Nephron (organoid): ENCODE results near the gene LNX1.

Experiments used
- H3K27ac Mint-ChIP-seq, 3 experiments: 2 replicates each; pipeline ENCODE4 v1.8.0; 2020; ENCODE audit warnings: mixed read lengths in 3 of 3, mild to moderate bottlenecking in 2 of 3, moderate library complexity in 1 of 3
- H3K27me3 Mint-ChIP-seq: 2 replicates; pipeline ENCODE4 v1.8.0; 2021; ENCODE audit warnings: low read depth, mild to moderate bottlenecking, moderate library complexity, mixed read lengths
- H3K36me3 Mint-ChIP-seq: 2 replicates; pipeline ENCODE4 v1.8.0; 2020; ENCODE audit warnings: low read depth, mixed read lengths
- H3K4me1 Mint-ChIP-seq: 2 replicates; pipeline ENCODE4 v1.8.0; 2020; ENCODE audit warnings: mixed read lengths
- H3K4me3 Mint-ChIP-seq, 3 experiments: 2 replicates each; pipeline ENCODE4 v1.8.0; 2020; ENCODE audit warnings: mild to moderate bottlenecking in 3 of 3, mixed read lengths in 3 of 3, moderate library complexity in 2 of 3
- H3K9me3 Mint-ChIP-seq: 2 replicates; pipeline ENCODE4 v1.8.0; 2020; ENCODE audit warnings: mixed read lengths
- CTCF ChIP-seq, 3 experiments: fragments of 200-600 bp; sonication (generic); IDR thresholded peaks; one replicate each; pipeline ENCODE4 v1.5.0; 2021; ENCODE audit warnings: antibody characterized with exemption in 3 of 3; ENCODE audit not compliant: unreplicated experiment in 3 of 3

Gene LNX1

GRCh38 chr4:53579826-53580225 lies 11.5 kb downstream of the LNX1 start:
- no peaks in the 10 kb centered on the region for H3K27me3 Mint-ChIP-seq
- peak overlapping the region in 2 of 3 experiments; percentile 38 to 41 for H3K27ac Mint-ChIP-seq
- no peak for TF ChIP-seq CTCF (IDR thresholded peaks at IDR 0.05; ENCODE audit: unreplicated experiment in 3 of 3)
- H3K4me3 Mint-ChIP-seq = no peak overlapping the region
- peaks cover 43% of the 10 kb centered on the region for H3K4me1 Mint-ChIP-seq
- no peaks in the 10 kb centered on the region for H3K36me3 Mint-ChIP-seq
- no peaks in the 10 kb centered on the region for H3K9me3 Mint-ChIP-seq

DNA sequence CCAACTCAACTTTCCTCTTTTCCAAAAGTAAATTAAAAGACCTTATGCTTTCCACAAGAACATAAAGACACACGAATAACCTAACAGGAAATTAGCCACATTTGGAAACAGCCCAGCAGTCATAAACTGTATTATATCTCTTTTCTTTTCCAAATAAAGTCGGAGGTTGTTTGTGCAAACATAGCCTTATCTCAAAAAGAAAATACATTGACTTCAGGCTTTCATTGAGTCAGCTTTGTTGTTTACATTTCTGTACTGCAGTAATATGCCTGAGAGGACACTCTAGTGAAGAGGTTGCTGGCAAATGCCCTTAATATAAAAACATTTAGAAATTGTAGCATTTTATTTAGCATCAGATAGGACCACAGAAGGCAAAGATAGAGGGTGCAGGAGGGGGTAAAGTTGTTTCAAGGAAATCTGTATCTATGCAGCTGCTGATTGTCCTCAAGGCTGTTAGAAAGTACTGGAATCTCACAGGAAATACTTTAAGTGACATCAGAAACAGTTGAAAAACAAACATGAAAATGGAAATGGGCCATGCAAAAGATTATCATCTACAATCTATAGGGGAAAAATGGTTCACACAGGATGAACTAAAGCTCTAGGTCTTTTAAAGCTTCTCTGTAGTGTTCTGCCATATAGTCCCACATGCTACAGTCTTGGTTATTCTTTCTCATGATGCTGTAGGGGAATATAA lies 14.5 kb downstream of the LNX1 start:
- Mint-ChIP-seq H3K4me3 (peak overlapping the region in 1 of 3 experiments; percentile 1), H3K36me3 (peaks cover 4% of the 10 kb centered on the region), H3K9me3 (peaks cover 4% of the 10 kb centered on the region), H3K27me3 (no peaks in the 10 kb centered on the region), H3K27ac (peak overlapping the region; percentile 88 to 96 (median 90)), H3K4me1 (peaks cover 29% of the 10 kb centered on the region)
- TF ChIP-seq CTCF (IDR thresholded peaks at IDR 0.05; ENCODE audit: unreplicated experiment in 3 of 3) = no peak

DNA sequence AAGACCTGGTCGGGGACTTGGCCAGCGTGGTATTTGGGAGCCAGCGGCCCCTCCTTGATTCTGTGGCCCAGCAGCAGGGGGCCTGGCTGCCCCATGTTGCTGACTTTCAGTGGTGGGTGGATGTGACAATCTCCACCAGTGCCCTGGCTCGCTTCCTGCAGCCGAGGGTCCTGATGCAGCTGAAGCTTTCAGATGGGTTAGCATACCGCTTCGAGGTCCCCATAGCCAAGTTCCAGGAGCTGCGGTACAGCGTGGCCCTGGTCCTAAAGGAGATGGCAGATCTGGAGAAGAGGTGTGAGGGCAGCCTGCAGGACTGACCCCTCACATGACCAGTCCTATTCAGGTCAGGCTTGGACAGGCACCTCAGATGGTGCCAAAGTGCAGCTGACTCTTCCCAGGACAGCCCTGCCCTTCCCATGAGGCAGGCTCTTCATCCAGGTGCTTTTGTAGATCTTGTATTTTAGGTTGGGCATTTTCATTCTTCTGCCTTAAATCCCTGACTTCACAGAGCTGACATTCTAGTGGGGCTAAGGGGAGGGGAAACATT lies 15.1 kb downstream of the LNX1 start:
- no peaks in the 10 kb centered on the region for H3K27me3 Mint-ChIP-seq
- H3K4me3 Mint-ChIP-seq = no peak overlapping the region

DNA sequence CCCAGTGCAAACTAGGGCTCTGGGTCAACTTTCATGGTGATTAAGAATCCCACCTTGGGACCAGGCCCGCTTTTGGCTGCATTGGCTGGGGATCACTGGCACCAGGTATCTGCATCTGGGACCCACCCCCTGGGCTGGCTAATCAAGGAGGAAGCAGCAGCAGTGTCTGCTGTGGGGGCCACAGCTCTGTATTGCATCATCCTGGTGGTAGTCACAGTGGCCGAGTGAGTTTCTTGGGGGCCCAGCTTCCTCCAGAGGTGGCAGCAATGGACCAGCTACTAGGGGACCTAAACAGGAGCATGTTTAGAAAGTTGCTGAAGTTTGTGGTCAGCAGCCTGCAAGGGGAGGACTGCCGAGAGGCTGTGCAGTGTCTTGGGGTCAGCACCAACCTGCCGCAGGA lies 15.7 kb downstream of the LNX1 start:
- peaks cover 4% of the 10 kb centered on the region for H3K9me3 Mint-ChIP-seq
- no peak overlapping the region for H3K27ac Mint-ChIP-seq
- peaks cover 28% of the 10 kb centered on the region for H3K4me1 Mint-ChIP-seq
- peaks cover 10% of the 10 kb centered on the region for H3K36me3 Mint-ChIP-seq
- no peak for TF ChIP-seq CTCF (IDR thresholded peaks at IDR 0.05; ENCODE audit: unreplicated experiment in 3 of 3)
- H3K4me3 Mint-ChIP-seq = no peak overlapping the region
- H3K27me3 Mint-ChIP-seq = no peaks in the 10 kb centered on the region

More for the DNA sequence above, 15.1 kb downstream of the LNX1 start:
- TF ChIP-seq CTCF (IDR thresholded peaks at IDR 0.05; ENCODE audit: unreplicated experiment in 3 of 3) = no peak
- Mint-ChIP-seq H3K27ac (peak overlapping the region; percentile 88 to 96 (median 90)), H3K4me1 (peaks cover 29% of the 10 kb centered on the region), H3K9me3 (peaks cover 4% of the 10 kb centered on the region), H3K36me3 (peaks cover 9% of the 10 kb centered on the region)

GRCh38 chr4:53574528-53574927 lies 16.8 kb downstream of the LNX1 start:
- Mint-ChIP-seq H3K9me3 (peaks cover 4% of the 10 kb centered on the region), H3K4me1 (peaks cover 21% of the 10 kb centered on the region), H3K27ac (no peak overlapping the region), H3K27me3 (no peaks in the 10 kb centered on the region), H3K36me3 (peaks cover 10% of the 10 kb centered on the region), H3K4me3 (no peak overlapping the region)
- no peak for TF ChIP-seq CTCF (IDR thresholded peaks at IDR 0.05; ENCODE audit: unreplicated experiment in 3 of 3)

DNA sequence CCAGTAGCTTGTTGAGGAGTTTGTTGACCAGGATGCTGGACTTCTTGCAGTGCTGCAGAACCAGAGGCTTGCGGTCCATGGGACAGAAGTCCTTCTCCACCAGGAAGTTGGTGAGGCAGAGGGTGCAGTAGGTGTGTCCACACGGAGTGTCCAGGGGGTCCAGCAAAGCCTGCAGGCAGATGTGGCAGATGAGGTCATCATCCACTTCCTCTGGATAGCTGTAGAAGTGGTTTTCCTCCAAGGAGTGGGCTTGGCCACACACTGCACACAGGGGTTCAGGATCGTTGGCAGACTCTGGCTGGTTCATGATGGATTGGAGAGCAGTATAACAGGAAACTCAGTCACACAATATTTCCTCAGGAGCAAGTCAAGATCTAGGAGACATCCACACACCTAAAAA lies 17.6 kb downstream of the LNX1 start:
- Mint-ChIP-seq H3K9me3 (peaks cover 4% of the 10 kb centered on the region), H3K4me1 (peaks cover 14% of the 10 kb centered on the region), H3K27ac (no peak overlapping the region), H3K27me3 (no peaks in the 10 kb centered on the region), H3K4me3 (no peak overlapping the region), H3K36me3 (peaks cover 10% of the 10 kb centered on the region)
- TF ChIP-seq CTCF (IDR thresholded peaks at IDR 0.05; ENCODE audit: unreplicated experiment in 3 of 3) = no peak
